Activated T-helper 2 cell treated with anti-CD3 and anti-CD28 coated beads, Interferon-gamma antibody, Interleukin-2, Interleukin-4, amounts not matched to agents 10 μg/mL and 5 μg/mL and 100 μg/mL, durations not matched to agents 14 hours and 24 hours and 36 hours (primary cell): ENCODE results near the gene NKX2-4. TPM values are rescaled to one million over a fixed set of nuclear protein-coding genes. Genes with fewer than 3 reads are reported as not detected.
A peak's percentile ranks its signal among the peaks of the same experiment; 100 is the strongest.
"Not testable (repeated sequence)": the region's sequence is repeated elsewhere in the genome, so short reads cannot be mapped to it uniquely, and the experiment has no call there.

Source experiments
- DNase-seq: peaks from one replicate; pipeline ENCODE4 v3.0.0; 2021; ENCODE audit warnings: low spot score
- H3K27ac Mint-ChIP-seq: one replicate; pipeline ENCODE4 v1.8.0; 2021; ENCODE audit warnings: mixed read lengths
- H3K27me3 Mint-ChIP-seq: one replicate; pipeline ENCODE4 v1.8.0; 2021; ENCODE audit warnings: low read depth, mixed read lengths
- H3K36me3 Mint-ChIP-seq: one replicate; pipeline ENCODE4 v1.8.0; 2021; ENCODE audit warnings: low read depth, mixed read lengths
- H3K4me1 Mint-ChIP-seq: one replicate; pipeline ENCODE4 v1.8.0; 2021; ENCODE audit warnings: low read depth, mixed read lengths
- H3K4me3 Mint-ChIP-seq: one replicate; pipeline ENCODE4 v1.8.0; 2021; ENCODE audit warnings: low read depth, mild to moderate bottlenecking, moderate library complexity, mixed read lengths
- H3K9me3 Mint-ChIP-seq: one replicate; pipeline ENCODE4 v1.8.0; 2021; ENCODE audit warnings: mixed read lengths
- intact Hi-C: fragments of 100-400 bp; cut with micrococcal nuclease; formaldehyde crosslinking; loops from one replicate; pipeline ENCODE4 v1.15.1; 2023
- total RNA-seq: library from RNA; stranded (reverse); gene quantifications from 2 replicates; pipeline ENCODE4 v1.2.3, GENCODE V29; 2022

Gene NKX2-4
- total RNA-seq, 1 donor from 2014 or later, result not detected

GRCh38 chr20:21372016-21372415 is 25.3 kb downstream of the NKX2-4 start:
- no peaks in the 10 kb centered on the region for H3K9me3 Mint-ChIP-seq
- no peaks in the 10 kb centered on the region for H3K27me3 Mint-ChIP-seq
- intact Hi-C loops, result no loop called here
- H3K4me1 Mint-ChIP-seq, result no peaks in the 10 kb centered on the region
- H3K4me3 Mint-ChIP-seq, result no peak overlapping the region
- DNase-seq, result no peak
- H3K27ac Mint-ChIP-seq, result no peak overlapping the region
- peaks cover 53% of the 10 kb centered on the region for H3K36me3 Mint-ChIP-seq

GRCh38 chr20:21371193-21371592 is 26.1 kb downstream of the NKX2-4 start:
- intact Hi-C loops, result no loop called here
- no peaks in the 10 kb centered on the region for H3K4me1 Mint-ChIP-seq
- no peak for DNase-seq
- H3K36me3 Mint-ChIP-seq, result peaks cover 55% of the 10 kb centered on the region
- no peaks in the 10 kb centered on the region for H3K27me3 Mint-ChIP-seq
- no peak overlapping the region for H3K27ac Mint-ChIP-seq
- no peak overlapping the region for H3K4me3 Mint-ChIP-seq
- no peaks in the 10 kb centered on the region for H3K9me3 Mint-ChIP-seq

- Mint-ChIP-seq H3K27ac (no peak overlapping the region), H3K4me1 (no peaks in the 10 kb centered on the region), H3K36me3 (peaks cover 52% of the 10 kb centered on the region), H3K9me3 (no peaks in the 10 kb centered on the region), H3K27me3 (no peaks in the 10 kb centered on the region), H3K4me3 (no peak overlapping the region)
- intact Hi-C loops, result no loop called here
- DNase-seq, result no peak
Measured at GRCh38 chr20:21368791-21369190, 28.5 kb downstream of the NKX2-4 start.

GRCh38 chr20:21366273-21366672 is 31.1 kb downstream of the NKX2-4 start:
- intact Hi-C loops, H3K27ac Mint-ChIP-seq, H3K4me1 Mint-ChIP-seq, H3K4me3 Mint-ChIP-seq, DNase-seq, H3K9me3 Mint-ChIP-seq, H3K27me3 Mint-ChIP-seq: not testable (repeated sequence)
- peaks cover 63% of the 10 kb centered on the region for H3K36me3 Mint-ChIP-seq

- Mint-ChIP-seq H3K9me3 (no peaks in the 10 kb centered on the region), H3K36me3 (peaks cover 65% of the 10 kb centered on the region), H3K4me1 (peaks cover 10% of the 10 kb centered on the region), H3K4me3 (no peak overlapping the region), H3K27ac (no peak overlapping the region), H3K27me3 (no peaks in the 10 kb centered on the region)
- intact Hi-C loops, result no loop called here
- no peak for DNase-seq
Measured at GRCh38 chr20:21365771-21366170, 31.6 kb downstream of the NKX2-4 start.

GRCh38 chr20:21364413-21364812 is 32.9 kb downstream of the NKX2-4 start:
- Mint-ChIP-seq H3K27me3 (no peaks in the 10 kb centered on the region), H3K4me3 (no peak overlapping the region), H3K4me1 (peaks cover 21% of the 10 kb centered on the region), H3K27ac (no peak overlapping the region), H3K9me3 (no peaks in the 10 kb centered on the region), H3K36me3 (peaks cover 72% of the 10 kb centered on the region)
- DNase-seq, result no peak
- intact Hi-C loops, result loop anchor here (5.0 kb wide), 2 partner anchors 37 to 62 kb away; partner anchors contain the start of gene XRN2

GRCh38 chr20:21361266-21361665 is 36.1 kb downstream of the NKX2-4 start:
- H3K36me3 Mint-ChIP-seq, result peaks cover 68% of the 10 kb centered on the region
- DNase-seq, result no peak
- H3K4me3 Mint-ChIP-seq, result no peak overlapping the region
- no peaks in the 10 kb centered on the region for H3K9me3 Mint-ChIP-seq
- peaks cover 21% of the 10 kb centered on the region for H3K4me1 Mint-ChIP-seq
- intact Hi-C loops, result loop anchor here (5.0 kb wide), 2 partner anchors 34 to 59 kb away; partner anchors contain the start of gene XRN2
- peak overlapping the region; percentile 46 for H3K27ac Mint-ChIP-seq
- no peaks in the 10 kb centered on the region for H3K27me3 Mint-ChIP-seq

GRCh38 chr20:21360705-21361104 is 36.6 kb downstream of the NKX2-4 start:
- Mint-ChIP-seq H3K4me3 (no peak overlapping the region), H3K36me3 (peaks cover 67% of the 10 kb centered on the region), H3K27ac (peak overlapping the region; percentile 62), H3K4me1 (peaks cover 21% of the 10 kb centered on the region), H3K9me3 (no peaks in the 10 kb centered on the region), H3K27me3 (no peaks in the 10 kb centered on the region)
- intact Hi-C loops, result loop anchor here (5.0 kb wide), 2 partner anchors 33 to 58 kb away; partner anchors contain the start of gene XRN2
- no peak for DNase-seq

- H3K27ac Mint-ChIP-seq, result no peak overlapping the region
- H3K36me3 Mint-ChIP-seq, result peaks cover 69% of the 10 kb centered on the region
- no peaks in the 10 kb centered on the region for H3K9me3 Mint-ChIP-seq
- no peak for DNase-seq
- intact Hi-C loops, result no loop called here
- H3K4me1 Mint-ChIP-seq, result peaks cover 21% of the 10 kb centered on the region
- no peak overlapping the region for H3K4me3 Mint-ChIP-seq
- no peaks in the 10 kb centered on the region for H3K27me3 Mint-ChIP-seq
Measured at GRCh38 chr20:21358737-21359136, 38.6 kb downstream of the NKX2-4 start.

GRCh38 chr20:21357844-21358243 is 39.5 kb downstream of the NKX2-4 start:
- no peak overlapping the region for H3K4me3 Mint-ChIP-seq
- H3K27me3 Mint-ChIP-seq, result no peaks in the 10 kb centered on the region
- intact Hi-C loops, result no loop called here
- no peak for DNase-seq
- H3K4me1 Mint-ChIP-seq, result peaks cover 21% of the 10 kb centered on the region
- H3K9me3 Mint-ChIP-seq, result no peaks in the 10 kb centered on the region
- no peak overlapping the region for H3K27ac Mint-ChIP-seq
- peaks cover 62% of the 10 kb centered on the region for H3K36me3 Mint-ChIP-seq

- Mint-ChIP-seq H3K9me3 (no peaks in the 10 kb centered on the region), H3K36me3 (peaks cover 51% of the 10 kb centered on the region), H3K4me1 (peaks cover 15% of the 10 kb centered on the region), H3K4me3 (no peak overlapping the region), H3K27ac (no peak overlapping the region), H3K27me3 (no peaks in the 10 kb centered on the region)
- intact Hi-C loops, result no loop called here
- no peak for DNase-seq
Measured at GRCh38 chr20:21356386-21356785, 40.9 kb downstream of the NKX2-4 start.

- intact Hi-C loops, result no loop called here
Measured at GRCh38 chr20:21355981-21356380, 41.3 kb downstream of the NKX2-4 start.

GRCh38 chr20:21353236-21353635 is 44.1 kb downstream of the NKX2-4 start:
- intact Hi-C loops, result no loop called here

More at GRCh38 chr20:21355981-21356380, 41.3 kb downstream of the NKX2-4 start:
- H3K9me3 Mint-ChIP-seq, result no peaks in the 10 kb centered on the region
- peaks cover 11% of the 10 kb centered on the region for H3K4me1 Mint-ChIP-seq
- peaks cover 47% of the 10 kb centered on the region for H3K36me3 Mint-ChIP-seq
- H3K4me3 Mint-ChIP-seq, result no peak overlapping the region
- no peaks in the 10 kb centered on the region for H3K27me3 Mint-ChIP-seq
- H3K27ac Mint-ChIP-seq, result no peak overlapping the region
- DNase-seq, result no peak

GRCh38 chr20:21352703-21353102 is 44.6 kb downstream of the NKX2-4 start:
- Mint-ChIP-seq H3K36me3 (peaks cover 42% of the 10 kb centered on the region), H3K4me1 (peaks cover 1% of the 10 kb centered on the region), H3K4me3 (no peak overlapping the region), H3K27ac (no peak overlapping the region), H3K27me3 (no peaks in the 10 kb centered on the region), H3K9me3 (no peaks in the 10 kb centered on the region)
- DNase-seq, result no peak
- intact Hi-C loops, result no loop called here

More at GRCh38 chr20:21353236-21353635, 44.1 kb downstream of the NKX2-4 start:
- Mint-ChIP-seq H3K9me3 (no peaks in the 10 kb centered on the region), H3K27me3 (no peaks in the 10 kb centered on the region), H3K36me3 (peaks cover 40% of the 10 kb centered on the region), H3K4me3 (no peak overlapping the region), H3K4me1 (no peaks in the 10 kb centered on the region), H3K27ac (no peak overlapping the region)
- DNase-seq, result no peak
